Keratinocyte (primary cell): ENCODE data around the gene ASTN1. TPM values are rescaled to one million over a fixed set of nuclear protein-coding genes. Genes with fewer than 3 reads are reported as not detected.

Experiments used
- DNase-seq: peaks from one replicate; pipeline ENCODE4 v3.0.0-alpha.2; 2011; ENCODE audit warnings: low read depth, missing footprints, low spot score
- FAIRE-seq: peaks from 2 replicates; lab custom pipeline; 2011; peaks lifted over from hg19 to GRCh38; lab: Jason Lieb, UNC
- H2AFZ ChIP-seq: 2 replicates; pipeline ENCODE4 v1.6.0; 2012; ENCODE audit warnings: low read length, control low read depth, inconsistent platforms; ENCODE audit not compliant: control insufficient read depth
- H3K27ac ChIP-seq: 2 replicates; pipeline ENCODE4 v1.5.1; 2011; ENCODE audit warnings: low read length; ENCODE audit not compliant: control insufficient read depth, insufficient read depth
- H3K27me3 ChIP-seq: 3 replicates; pipeline ENCODE4 v1.6.0; 2011; ENCODE audit warnings: low read length; ENCODE audit not compliant: control insufficient read depth, insufficient read depth; ENCODE audit errors: extremely low read depth
- H3K36me3 ChIP-seq, 2 experiments: 2 replicates in 1 of 2; 3 replicates in 1 of 2; pipeline ENCODE4 v1.5.1; 2011; ENCODE audit warnings: low read length in 2 of 2, mild to moderate bottlenecking in 1 of 2; ENCODE audit not compliant: control insufficient read depth in 2 of 2, insufficient read depth in 2 of 2; ENCODE audit errors: extremely low read depth in 1 of 2
- H3K4me1 ChIP-seq: 3 replicates; pipeline ENCODE4 v1.5.1; 2011; ENCODE audit warnings: low read length; ENCODE audit not compliant: control insufficient read depth, insufficient read depth; ENCODE audit errors: extremely low read depth
- H3K4me2 ChIP-seq: 3 replicates; pipeline ENCODE4 v1.6.0; 2011; ENCODE audit warnings: low read depth, low read length; ENCODE audit not compliant: control insufficient read depth, insufficient read depth; ENCODE audit errors: extremely low read depth
- H3K4me3 ChIP-seq, 3 experiments: fragments of 200-600 bp in 1 of 3; sonication (generic) in 1 of 3; 2 replicates in 2 of 3; 3 replicates in 1 of 3; pipeline ENCODE4 v1.5.1; 2011 to 2016; ENCODE audit warnings: low read length in 3 of 3, mild to moderate bottlenecking in 3 of 3, control low read depth in 2 of 3, inconsistent platforms in 1 of 3, low read depth in 1 of 3, mixed read lengths in 1 of 3, mixed run types in 1 of 3, moderate library complexity in 1 of 3; ENCODE audit not compliant: control insufficient read depth in 2 of 3, insufficient read depth in 2 of 3; ENCODE audit errors: extremely low read depth in 1 of 3
- H3K79me2 ChIP-seq: 2 replicates; pipeline ENCODE4 v1.6.0; 2012; ENCODE audit warnings: low read length; ENCODE audit not compliant: control insufficient read depth, insufficient read depth
- H3K9ac ChIP-seq: 3 replicates; pipeline ENCODE4 v1.6.0; 2011; ENCODE audit warnings: low read length; ENCODE audit not compliant: control insufficient read depth, insufficient read depth; ENCODE audit errors: extremely low read depth
- H3K9me1 ChIP-seq: 3 replicates; pipeline ENCODE4 v1.6.0; 2011; ENCODE audit warnings: low read length; ENCODE audit not compliant: control insufficient read depth, insufficient read depth; ENCODE audit errors: extremely low read depth
- H3K9me3 ChIP-seq: 2 replicates; pipeline ENCODE4 v1.5.1; 2012; ENCODE audit warnings: low read depth, low read length; ENCODE audit not compliant: control insufficient read depth
- H4K20me1 ChIP-seq: 3 replicates; pipeline ENCODE4 v1.6.0; 2011; ENCODE audit warnings: low read length; ENCODE audit not compliant: control insufficient read depth, insufficient read depth; ENCODE audit errors: extremely low read depth
- EZH2 ChIP-seq: IDR thresholded peaks from one replicate; pipeline ENCODE4 v1.6.1; 2012; ENCODE audit warnings: inconsistent platforms, mild to moderate bottlenecking, low read length, moderate library complexity
- dilution Hi-C: fragments of 300-500 bp; cut with MboI; formaldehyde crosslinking; loops from one replicate; pipeline ENCODE4 v1.7.0; 2020; ENCODE audit warnings: low sequenced_read_pairs; ENCODE audit not compliant: extremely low pct_ligation_motif_present
- polyA plus RNA-seq, 5 experiments: library from polyadenylated mRNA; depleted of rRNA in 3 of 5; stranded (reverse) in 3 of 5; stranded (forward) in 1 of 5; unstranded in 1 of 5; fragments of >200 nt; gene quantifications; 1 replicate in 1 of 5; 2 replicates in 3 of 5; 3 replicates in 1 of 5; pipeline versions ENCODE4 v1.2.1 to v1.2.3, GENCODE V29; 2011 to 2012; ENCODE audit warnings: missing spikeins in 2 of 5, low read depth in 1 of 5, low replicate concordance in 1 of 5
- TF ChIP-seq, protein P1 (sequence below), 3 experiments: IDR thresholded peaks in 1 of 3; conservative IDR thresholded peaks in 1 of 3; optimal IDR thresholded peaks in 1 of 3; 2 replicates in 2 of 3; 3 replicates in 1 of 3; pipeline versions ENCODE3 to v1.5.1; 2011; ENCODE audit warnings: low read length in 3 of 3, mild to moderate bottlenecking in 3 of 3, moderate library complexity in 2 of 3, control low read depth in 1 of 3, inconsistent platforms in 1 of 3; ENCODE audit not compliant: insufficient read depth in 2 of 3; ENCODE audit errors: extremely low read depth in 1 of 3

The ASTN1 gene
- polyA plus RNA-seq, 1 donor (not counting 4 experiments of a cell fraction or from before 2014, with no cell fraction given), result 0.08 TPM

GRCh38 chr1:176897350-176898236 lies 266.9 kb downstream of the ASTN1 start:
- H3K4me1 ChIP-seq, result peaks cover 5% of the 10 kb centered on the region
- no peaks in the 10 kb centered on the region for H3K36me3 ChIP-seq
- H3K79me2 ChIP-seq, result no peaks in the 10 kb centered on the region
- H3K27ac ChIP-seq, result no peak overlapping the region
- H2AFZ ChIP-seq, result no peak overlapping the region
- peak overlapping the region in 1 of 3 experiments; percentile 46 for H3K4me3 ChIP-seq
- H3K27me3 ChIP-seq, result peaks cover 19% of the 10 kb centered on the region
- H3K9ac ChIP-seq, result no peak overlapping the region
- DNase-seq (peak; percentile 15), FAIRE-seq (no peak)
- no peaks in the 10 kb centered on the region for H3K9me3 ChIP-seq
- TF ChIP-seq, protein P1, sequence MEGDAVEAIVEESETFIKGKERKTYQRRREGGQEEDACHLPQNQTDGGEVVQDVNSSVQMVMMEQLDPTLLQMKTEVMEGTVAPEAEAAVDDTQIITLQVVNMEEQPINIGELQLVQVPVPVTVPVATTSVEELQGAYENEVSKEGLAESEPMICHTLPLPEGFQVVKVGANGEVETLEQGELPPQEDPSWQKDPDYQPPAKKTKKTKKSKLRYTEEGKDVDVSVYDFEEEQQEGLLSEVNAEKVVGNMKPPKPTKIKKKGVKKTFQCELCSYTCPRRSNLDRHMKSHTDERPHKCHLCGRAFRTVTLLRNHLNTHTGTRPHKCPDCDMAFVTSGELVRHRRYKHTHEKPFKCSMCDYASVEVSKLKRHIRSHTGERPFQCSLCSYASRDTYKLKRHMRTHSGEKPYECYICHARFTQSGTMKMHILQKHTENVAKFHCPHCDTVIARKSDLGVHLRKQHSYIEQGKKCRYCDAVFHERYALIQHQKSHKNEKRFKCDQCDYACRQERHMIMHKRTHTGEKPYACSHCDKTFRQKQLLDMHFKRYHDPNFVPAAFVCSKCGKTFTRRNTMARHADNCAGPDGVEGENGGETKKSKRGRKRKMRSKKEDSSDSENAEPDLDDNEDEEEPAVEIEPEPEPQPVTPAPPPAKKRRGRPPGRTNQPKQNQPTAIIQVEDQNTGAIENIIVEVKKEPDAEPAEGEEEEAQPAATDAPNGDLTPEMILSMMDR (optimal IDR thresholded peaks at IDR 0.05 in 1 of 3, IDR thresholded peaks at IDR 0.05 in 1 of 3, conservative IDR thresholded peaks at IDR 0.05 in 1 of 3; ENCODE audit: extremely low read depth in 1 of 3, insufficient read depth in 2 of 3, low read length in 3 of 3), result peak; percentile 82 to 92 (median 89)
- TF ChIP-seq EZH2, result no peak
- H3K9me1 ChIP-seq, result no peaks in the 10 kb centered on the region
- peak overlapping the region; percentile 57 for H3K4me2 ChIP-seq
- dilution Hi-C loops, result no loop called here
- H4K20me1 ChIP-seq, result no peaks in the 10 kb centered on the region

DNA sequence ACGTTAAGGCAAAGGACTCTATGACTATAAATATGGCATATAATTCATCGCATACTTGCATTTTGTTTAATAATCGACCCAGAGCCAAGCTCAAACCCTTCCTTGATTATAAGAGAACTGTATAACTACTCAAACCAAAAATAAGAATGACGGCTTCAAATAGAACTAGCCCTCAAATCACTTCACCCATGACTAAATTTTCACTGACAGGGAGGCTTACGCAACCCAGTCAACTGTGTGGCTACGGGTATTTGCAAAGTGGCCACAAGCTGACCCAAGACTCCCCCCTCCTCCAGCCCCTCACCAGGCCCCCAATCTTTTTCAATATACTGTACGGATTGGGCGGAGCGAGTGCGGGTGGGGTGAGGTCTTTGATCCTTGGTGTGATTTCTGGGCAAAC lies 268.3 kb downstream of the ASTN1 start:
- H3K9me1 ChIP-seq, result no peaks in the 10 kb centered on the region
- no peaks in the 10 kb centered on the region for H3K79me2 ChIP-seq
- no peak overlapping the region for H2AFZ ChIP-seq
- no peak overlapping the region for H3K4me3 ChIP-seq
- H3K36me3 ChIP-seq, result no peaks in the 10 kb centered on the region
- DNase-seq (no peak), FAIRE-seq (no peak)
- H3K27me3 ChIP-seq, result peaks cover 19% of the 10 kb centered on the region
- no peak overlapping the region for H3K4me2 ChIP-seq
- H3K9ac ChIP-seq, result no peak overlapping the region
- peaks cover 5% of the 10 kb centered on the region for H3K4me1 ChIP-seq
- dilution Hi-C loops, result no loop called here
- H4K20me1 ChIP-seq, result no peaks in the 10 kb centered on the region
- no peak overlapping the region for H3K27ac ChIP-seq
- TF ChIP-seq EZH2, result no peak
- TF ChIP-seq, protein P1 (optimal IDR thresholded peaks at IDR 0.05 in 1 of 3, IDR thresholded peaks at IDR 0.05 in 1 of 3, conservative IDR thresholded peaks at IDR 0.05 in 1 of 3; ENCODE audit: extremely low read depth in 1 of 3, insufficient read depth in 2 of 3, low read length in 3 of 3), result no peak
- H3K9me3 ChIP-seq, result no peaks in the 10 kb centered on the region
